GM21360 (cell line): ENCODE measurements around the gene SERPINA12.
"Not testable (repeated sequence)": the region's sequence is repeated elsewhere in the genome, so short reads cannot be mapped to it uniquely, and the experiment has no call there.

ENCODE experiments used
- ATAC-seq: cut with Tn5 transposase; IDR thresholded peaks from one replicate; pipeline ENCODE4 v1.9.1; 2021; ENCODE audit warnings: mild to moderate bottlenecking, moderate library complexity; ENCODE audit not compliant: unreplicated experiment

The SERPINA12 gene

DNA sequence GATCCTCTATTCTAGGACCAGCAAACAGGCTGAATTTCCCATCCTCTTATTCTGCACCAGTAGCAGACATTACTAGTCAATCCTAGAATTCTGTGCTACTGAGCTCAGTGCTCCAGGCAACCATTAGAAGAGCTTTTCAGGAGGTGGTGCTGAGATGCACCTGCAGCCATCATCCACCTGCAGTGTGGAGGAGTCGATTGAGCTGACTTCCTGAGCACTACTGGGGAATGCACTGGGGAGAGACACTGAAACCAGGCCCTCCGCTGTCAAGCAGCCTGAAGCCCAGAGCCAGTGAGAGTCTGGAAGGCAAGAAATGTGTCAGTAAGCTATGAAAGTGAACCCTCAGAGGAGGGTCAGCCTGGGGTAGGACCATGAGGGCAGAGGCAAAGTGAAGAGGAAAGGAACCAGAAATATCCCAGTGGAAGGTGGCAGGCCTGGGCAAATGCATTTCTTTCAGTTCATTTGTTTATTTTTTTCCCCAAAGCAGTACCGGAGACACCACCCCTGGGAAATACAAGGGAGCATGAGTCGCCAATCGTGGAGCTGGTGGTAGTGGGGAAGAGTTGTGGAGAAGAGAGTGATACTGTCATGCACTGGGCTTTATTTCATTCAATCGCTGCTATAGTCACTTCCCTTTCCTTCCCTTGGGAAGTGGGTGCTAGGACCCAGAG is 28.9 kb upstream of the SERPINA12 start:
- ATAC-seq: no peak

DNA sequence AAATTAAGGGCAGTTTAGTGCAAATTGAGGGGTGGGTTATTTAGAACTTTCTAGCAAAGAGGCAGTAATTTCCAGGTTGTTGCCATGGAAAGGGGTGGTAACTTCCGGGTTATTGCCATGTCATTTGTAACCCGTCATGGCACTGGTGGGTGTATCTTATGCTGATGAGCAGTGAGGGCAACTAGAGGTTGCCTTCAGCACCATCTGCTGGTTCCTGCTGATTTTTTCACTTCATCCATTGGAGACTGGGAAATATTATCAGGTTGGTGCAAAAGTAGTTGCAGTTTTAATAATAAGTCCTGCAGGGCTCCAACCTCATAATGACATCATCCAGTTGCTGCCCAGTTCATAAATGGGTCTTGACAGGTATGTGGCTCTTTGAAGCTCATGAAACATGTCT is 27.6 kb upstream of the SERPINA12 start:
- no peak for ATAC-seq

DNA sequence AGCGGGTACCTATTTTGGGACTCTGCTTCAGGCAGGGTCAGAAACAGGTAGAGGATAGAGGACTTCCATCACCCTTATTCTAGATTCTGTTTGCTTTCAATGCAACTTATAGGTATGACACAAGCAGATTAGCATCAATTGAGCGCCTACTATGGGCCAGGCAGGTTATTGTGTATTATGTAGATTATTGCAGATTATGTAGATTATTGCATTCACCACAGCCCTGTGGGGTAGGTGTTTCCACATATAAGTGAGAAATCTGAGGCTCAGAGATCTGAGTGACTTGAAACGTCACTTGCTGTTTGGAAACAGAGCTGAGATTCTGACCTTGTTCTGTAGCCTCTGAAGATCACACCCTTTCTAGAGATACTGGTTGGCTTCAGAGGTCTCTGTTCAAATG is 26.2 kb upstream of the SERPINA12 start:
- ATAC-seq: no peak

DNA sequence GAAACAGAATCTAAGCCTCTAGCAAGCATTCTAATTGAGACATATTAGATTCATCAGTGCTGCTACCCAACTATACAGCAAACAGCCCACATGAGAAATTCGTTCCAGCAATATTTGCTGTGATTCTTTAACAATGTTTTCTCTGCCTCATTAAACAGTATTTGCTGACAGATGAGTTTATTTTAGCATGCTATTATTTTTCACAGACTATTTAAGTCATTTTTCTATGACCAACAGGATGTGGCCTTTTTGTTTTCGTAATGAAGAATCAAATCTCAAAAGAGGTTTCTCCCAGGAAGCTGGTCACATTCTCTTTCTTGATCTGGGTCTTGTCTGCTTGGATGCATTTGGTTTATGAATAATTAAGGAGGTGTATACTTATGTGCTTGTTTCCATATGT is 23.2 kb upstream of the SERPINA12 start:
- ATAC-seq: peak; percentile 54

DNA sequence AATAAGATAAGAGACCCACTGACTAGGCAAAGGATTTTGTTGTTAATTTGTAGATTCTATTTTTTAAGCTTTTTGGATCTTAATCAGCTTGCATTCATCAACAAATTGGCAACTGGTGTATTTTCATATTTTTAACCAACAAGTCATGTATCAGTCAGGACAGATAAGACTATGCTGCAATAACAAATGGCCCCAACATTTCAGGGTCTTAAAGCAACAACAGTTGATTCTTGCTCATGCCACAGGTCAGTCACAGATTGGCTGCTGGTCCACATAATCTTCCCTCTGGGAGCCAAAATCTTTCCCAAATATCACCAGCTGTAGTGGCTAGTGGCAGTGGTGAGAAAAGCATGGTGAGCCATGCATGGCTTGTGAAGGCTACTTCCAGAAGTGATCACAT is 21.9 kb upstream of the SERPINA12 start:
- ATAC-seq: no peak

DNA sequence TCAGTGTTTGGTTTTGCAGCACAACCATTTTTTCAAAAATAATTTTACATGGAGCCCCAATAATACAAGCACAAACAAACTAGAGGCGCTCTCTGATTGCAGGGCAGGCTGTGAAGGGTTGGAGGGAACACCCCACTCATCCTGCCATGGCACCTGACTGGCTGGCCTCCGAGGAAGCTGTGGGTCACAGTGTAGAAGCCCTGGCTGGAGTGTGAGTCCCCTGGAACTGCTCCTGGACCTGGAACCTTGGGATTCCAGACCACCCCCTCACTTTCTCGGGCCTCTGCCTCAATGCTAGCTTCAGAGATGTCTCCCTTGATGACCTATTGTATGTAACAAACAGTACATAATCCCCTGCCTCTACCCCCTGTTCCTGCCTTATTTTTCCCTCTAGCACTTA is 14.8 kb upstream of the SERPINA12 start:
- ATAC-seq: no peak

DNA sequence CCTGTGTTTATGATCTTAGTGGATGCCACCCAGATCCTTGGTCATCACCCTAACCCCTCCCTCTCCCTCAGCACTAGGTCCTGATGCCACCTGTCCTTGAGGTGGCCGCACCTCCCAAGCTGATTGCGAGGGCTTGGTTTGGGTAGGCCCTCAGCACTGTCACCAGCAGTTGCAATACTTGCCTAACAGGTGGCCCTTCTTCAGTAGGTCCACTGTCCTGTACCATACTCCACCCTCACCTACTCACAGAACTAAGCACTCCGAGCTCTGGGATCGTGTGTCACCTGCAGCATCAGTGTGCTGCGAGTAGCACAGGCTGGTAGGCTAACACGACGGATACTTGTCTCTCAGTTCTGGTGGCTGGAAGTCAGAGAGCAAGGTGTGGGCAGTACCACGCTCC is 14.0 kb upstream of the SERPINA12 start:
- no peak for ATAC-seq

DNA sequence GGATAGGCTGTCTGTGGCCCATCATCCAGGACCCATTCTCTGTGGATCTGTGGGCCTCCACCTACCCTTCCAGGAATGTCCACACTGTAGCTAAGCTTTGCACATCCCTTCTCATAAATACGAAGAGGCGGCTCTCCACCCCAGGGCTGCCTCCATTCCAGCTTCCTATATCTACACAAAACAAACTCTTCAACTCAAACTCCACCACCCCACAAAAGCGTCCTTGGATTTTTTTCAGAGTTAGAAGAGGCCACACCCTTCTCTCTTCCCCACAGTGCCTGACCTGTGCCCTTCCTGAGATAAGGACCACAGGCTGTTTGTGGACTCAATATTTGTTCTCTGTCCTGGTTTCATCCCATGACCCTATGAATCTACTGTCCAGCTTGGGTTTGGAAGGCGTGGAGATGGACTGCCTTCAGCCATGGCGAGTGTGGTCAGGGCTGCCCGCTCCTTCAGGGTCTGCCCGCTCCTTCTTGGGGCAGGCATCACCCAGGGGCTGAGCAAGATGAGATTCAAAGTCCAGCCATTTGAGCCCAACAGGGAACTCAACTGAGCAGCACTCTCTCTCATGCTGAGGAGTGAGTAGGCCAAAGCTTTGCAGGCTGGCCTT is 13.0 kb upstream of the SERPINA12 start:
- no peak for ATAC-seq

DNA sequence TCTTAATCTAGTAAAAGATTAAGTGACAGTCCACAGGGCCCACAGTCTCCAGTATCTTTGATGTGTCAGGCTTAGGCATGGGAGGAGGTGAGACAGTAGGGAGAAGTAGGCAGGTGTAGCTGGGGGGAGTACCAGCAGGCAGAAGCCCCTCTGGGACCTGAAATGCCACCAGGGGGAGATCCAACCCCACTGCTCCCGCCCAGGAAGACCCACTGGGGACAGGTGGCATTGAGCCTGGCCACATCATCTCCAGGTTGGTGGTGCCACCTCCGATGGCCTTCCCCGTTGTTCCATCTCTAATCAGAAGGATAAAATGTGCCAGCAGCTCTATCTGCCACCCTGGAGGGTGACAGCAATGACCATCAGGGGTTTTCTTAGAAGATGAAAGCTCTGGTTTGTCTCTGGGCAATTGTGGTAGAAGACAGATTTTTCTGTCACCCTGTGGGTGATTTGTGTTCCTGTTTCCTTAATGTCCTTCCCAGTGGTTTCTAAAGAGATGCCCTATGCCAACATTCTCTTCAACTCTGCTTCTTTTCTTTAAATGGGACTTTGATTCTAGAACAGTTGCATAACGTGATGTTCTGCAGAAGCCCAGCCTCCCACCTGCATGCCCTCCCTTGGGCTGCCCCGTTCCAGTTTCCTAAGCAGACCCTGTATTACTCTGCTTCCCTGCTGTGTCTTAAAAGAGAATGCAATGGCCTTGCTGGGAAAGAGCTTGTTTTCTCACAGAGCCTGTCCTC is 12.3 kb upstream of the SERPINA12 start:
- no peak for ATAC-seq

DNA sequence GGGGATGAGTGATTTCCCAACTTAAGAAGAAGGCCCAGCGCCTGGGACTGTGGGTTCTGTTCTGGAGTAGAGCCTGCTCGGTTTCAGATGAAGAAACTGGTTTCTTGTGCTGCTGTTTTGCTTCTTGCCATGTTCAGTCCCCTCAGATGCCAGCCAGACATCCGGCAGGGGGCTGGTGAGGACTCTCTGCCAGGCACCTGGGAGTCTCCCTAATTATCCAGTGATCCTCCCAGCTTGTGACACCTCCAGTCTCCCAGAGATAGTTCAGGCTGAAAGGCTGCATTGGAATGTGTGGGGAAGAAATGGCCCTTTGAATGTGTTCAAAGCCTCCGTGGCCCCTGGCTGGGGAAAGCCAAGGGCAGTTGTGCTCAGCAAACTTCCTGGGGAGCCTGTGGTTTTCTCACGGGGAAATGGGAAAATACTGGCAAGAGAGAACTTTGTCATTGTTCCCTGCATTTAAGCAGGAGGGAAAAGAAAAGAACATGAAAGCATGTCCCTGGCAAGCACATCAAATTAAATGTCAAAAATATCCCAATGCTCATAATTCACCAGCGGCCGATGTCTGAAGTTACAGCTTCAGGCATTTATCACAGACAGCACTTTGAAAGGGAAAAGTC is 8.5 kb upstream of the SERPINA12 start:
- no peak for ATAC-seq

DNA sequence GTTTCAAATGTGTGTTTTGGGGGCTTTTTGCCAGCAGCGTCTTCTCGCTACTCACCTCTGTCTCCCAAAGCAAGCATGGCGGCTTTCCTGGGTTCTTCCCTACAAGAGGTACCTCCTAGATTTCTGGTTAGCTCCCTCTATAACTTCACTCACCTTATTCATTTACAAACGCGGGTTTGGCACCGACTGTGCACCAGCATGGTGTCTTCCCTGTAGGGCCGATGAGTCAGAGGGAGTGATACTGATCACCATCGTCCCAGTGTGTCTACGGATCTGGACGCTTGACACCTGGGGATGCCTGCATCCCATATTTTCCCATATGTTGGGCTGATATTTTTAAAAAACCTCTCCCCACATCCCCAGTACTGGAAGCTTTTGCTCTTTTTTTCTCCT is 8.0 kb upstream of the SERPINA12 start:
- no peak for ATAC-seq

DNA sequence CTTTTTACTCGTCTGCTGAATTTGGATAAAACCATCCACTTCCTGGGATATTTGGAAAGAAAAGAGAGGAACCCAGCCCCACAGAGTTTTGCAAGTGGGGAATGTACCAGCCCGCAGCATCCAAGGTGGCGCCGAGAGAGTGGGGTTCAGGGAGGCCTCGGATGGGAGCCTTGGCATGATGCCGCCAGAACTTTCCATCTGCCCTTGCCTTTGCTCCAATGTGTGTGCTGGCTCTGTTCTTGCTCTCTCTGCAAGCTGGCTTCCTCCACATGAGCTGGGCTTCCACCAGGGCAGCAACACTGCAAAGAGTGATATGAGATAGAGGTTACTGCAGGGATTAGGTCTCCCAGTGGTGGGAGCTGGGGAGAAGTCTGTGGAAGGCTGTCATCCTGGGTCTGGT is 6.6 kb upstream of the SERPINA12 start:
- ATAC-seq: no peak

DNA sequence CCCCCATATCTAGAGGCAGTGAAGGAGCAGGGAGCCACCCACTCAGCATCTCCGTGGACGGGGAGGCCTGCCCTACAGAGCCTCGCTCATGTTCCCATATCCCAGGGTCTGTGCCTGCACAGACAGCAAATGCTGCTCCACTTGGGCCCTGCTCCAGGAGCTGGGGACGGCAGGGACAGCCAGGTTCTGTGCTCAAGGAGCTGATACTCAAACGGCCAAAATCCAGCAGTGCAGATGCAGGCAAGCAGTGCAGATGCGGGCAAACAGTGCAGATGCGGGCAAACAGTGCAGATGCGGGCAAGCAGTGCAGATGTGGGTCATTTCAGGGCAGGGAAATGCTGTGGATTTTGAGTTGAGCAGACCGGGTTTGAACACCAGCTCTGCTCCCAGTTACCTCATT is 6.2 kb upstream of the SERPINA12 start:
- ATAC-seq: no peak

DNA sequence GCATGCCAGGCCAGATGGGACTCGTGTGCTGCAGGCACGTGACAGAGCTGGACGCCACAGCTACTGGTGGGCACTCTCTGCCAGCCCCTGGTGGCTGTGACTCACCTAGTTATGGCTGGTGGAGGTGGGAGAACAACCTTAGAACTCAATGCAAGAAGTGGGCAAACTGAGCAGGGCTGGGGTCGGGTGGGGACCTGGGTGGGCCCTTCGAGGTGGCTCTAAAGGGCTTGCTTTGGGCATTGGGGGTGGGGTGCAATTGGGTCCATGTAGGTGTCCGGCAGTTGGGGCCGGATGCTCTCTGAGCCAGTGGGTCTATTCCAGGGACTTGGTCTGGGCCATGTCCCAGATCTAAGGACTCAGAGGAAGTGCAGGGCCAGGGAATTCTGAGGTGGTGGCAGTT is 5.1 kb upstream of the SERPINA12 start:
- ATAC-seq: no peak

DNA sequence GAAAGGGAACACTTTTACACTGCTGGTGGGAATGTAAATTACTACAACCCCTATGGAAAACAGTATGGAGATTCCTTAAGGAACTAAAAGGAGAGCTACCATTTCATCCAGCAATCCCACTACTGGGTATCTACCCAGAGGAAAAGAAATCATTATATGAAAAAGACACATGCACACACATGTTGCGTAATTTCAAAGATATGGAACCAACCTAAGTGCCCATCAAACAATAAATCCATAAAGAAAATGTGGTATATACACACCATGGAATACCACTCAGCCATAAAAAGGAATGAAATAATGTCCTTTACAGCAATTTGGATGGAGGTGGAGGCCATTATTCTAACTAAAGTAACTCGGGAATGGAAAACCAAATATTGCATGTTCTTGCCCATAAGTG is 1.2 kb upstream of the SERPINA12 start:
- not testable (repeated sequence) for ATAC-seq

DNA sequence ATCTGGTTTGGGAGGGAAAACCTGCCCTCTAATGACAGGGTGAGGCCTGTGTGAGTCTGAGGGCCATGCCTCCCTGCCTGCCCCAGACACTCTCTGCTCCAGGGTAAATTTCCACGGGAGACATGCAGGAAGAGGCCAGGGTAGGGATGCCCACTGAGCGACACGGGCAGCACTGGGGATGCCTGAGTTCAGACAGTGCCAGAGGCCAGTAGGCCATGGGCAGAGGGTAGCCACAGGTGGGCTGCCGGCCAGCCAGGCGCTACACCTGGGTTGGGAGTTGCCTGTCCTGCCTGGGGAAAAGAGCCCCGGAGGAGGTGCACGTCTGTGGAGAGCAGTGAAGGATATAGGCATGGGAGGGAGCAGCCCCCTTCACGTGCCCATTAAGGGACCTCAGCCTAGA is 3.6 kb downstream of the SERPINA12 start:
- ATAC-seq: no peak

DNA sequence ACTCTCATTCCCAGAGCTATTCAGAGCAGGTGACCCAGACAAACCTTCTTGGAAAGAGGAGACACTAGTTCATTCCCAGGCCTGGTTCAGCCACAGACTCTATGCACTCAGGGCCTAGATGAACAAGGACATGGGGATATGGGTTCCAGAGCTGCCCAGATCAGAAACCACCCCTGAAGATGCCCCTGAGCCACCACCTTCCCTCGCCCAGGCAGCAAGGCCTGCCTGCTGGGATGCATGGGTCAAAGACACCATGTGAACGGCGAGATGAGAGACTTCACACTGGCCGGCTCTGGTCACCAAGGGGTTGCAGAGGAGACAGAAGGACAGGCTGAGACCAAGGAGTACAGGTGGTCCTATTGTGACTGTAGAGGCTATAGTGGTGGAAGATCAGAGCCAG is 4.1 kb downstream of the SERPINA12 start:
- ATAC-seq: no peak

DNA sequence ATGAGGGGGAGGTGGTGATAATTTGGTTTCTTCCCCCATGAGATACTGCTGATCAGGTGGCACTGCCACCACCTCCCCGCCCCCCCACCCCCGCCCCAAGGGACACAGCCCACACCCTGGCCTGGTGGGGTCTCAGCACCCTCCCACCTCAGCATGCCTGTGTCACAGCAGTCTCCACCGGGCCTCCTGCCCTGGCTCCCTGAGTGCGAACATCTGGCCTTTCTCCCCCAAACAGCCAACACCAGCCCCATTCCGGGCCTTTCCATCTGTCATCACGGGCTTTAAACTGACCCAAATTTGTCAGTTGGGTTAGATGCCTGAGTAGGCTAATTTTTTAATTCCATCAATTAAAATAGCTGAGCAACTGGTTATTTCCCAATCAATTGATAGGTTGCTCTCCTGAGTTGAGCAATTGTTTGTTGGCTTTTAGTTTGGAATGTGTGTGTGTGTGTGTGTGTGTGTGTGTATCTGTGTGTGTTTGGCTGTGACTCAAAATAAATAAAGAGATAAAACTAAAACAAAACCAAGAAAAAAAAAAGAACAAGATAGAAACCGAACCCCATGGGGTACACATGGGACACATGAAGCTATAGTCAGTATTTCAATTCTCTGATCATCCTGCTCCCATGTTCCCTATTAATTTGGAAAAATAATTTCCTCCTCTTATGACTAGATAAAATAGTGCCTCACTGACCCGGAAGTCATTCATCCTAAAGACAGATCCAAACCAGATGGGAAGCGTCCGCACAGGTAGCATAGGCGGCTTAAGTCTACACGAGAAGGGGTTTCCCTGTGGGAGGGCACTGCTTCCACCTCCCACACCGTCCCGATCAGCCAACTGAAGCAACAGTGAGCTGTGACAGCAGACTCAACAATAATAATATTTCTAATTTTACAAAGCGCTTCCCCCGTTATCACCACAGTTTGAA is 7.4 kb downstream of the SERPINA12 start:
- ATAC-seq: no peak

DNA sequence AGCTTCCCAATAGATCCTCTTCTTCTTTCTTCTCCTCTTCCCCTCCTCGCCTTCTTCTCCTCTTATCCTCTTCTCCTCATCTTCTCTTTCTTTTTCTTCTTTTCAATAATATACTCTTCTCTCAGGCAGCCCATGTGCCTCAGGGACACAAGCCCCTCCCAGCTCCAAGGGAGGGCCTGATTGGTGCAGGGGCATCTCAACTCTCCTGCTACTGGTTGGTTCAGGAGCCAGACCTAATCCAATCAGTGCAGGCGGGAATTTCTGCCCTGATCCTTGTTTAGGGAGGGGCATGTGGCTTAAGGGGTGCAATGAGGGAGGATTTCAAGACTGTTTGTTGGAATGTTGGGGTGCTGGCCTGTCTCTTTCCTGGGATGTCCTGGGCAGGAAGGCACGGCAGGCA is 9.0 kb downstream of the SERPINA12 start:
- no peak for ATAC-seq

DNA sequence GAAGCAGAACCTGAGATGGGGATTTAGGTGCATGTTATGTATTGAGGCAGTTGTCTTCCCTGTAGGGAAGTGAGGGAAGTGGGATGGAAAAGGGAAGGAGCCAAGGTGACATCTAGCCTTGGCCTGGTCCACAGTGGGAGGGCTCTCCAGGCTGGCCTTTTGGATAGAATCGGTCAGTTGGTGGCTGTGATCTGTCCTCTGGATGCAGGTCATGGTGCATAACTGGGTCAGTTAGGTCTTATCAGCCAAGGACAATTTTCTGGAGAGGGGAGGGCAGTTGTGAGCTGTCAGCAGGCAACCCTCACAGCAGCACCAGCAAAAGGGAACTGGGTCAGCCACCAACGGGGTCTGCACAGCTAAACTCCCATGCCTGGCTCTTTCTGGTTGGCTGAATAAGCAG is 9.6 kb downstream of the SERPINA12 start:
- no peak for ATAC-seq

DNA sequence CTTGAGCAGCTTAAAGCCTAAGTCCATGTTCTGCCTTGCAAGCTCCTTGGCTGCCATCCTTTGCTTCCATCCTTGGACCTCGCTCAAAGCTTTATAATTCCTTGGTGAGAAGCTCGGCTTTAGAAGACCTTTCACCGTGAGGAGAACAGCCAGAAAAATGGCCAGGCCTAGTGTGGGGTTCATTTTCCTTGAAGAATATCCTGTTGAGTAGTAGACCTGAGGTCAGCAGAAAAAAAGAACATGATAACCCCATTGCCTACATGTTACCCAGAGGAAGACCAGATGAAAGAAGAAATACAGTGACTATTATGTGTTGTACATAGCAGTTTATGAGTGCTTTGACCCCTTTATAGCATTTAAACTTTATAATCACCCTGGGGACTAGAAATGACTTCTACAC is 11.1 kb downstream of the SERPINA12 start:
- ATAC-seq: no peak
